SH-SY5Y (cell line): ENCODE data around the gene RFC2.

Source experiments
- GATA2 ChIP-seq: IDR thresholded peaks from 2 replicates; pipeline ENCODE4 v1.6.1; 2011; ENCODE audit warnings: mild to moderate bottlenecking, low read depth, low read length
- GATA3 ChIP-seq: IDR thresholded peaks from 2 replicates; pipeline ENCODE4 v1.6.1; 2011; ENCODE audit warnings: low read depth, mild to moderate bottlenecking, low read length, moderate library complexity

DNA sequence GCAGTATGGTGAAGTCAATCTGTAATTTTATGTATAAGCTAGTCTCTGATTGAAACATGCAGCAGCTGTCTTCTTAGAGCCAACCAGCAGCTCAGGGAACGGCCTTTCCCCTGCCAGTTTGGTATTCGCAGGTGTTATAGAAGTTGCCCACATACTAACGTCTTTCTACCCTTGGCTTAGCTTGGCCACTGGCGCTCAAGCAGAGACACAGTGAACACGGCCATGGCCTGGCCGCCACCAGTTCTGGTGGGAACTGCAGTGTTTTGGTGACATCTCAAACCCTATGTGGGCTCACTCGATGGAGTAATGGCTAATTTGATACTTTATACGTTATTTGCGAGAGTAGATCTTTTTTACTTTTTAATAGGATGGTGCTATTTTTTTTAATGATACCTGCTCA lies 63.0 kb downstream of the RFC2 start:
- no peak for TF ChIP-seq GATA3
- no peak for TF ChIP-seq GATA2
